HT1080 (cell line): ENCODE measurements around the gene ARL5A. TPM values are rescaled to one million over a fixed set of nuclear protein-coding genes. Genes with fewer than 3 reads are reported as not detected.

ENCODE experiments used
- DNase-seq: peaks from one replicate; pipeline ENCODE4 v3.0.0-alpha.2; 2015; ENCODE audit warnings: low read depth
- total RNA-seq: library from RNA; depleted of rRNA; stranded (reverse); fragments of >200 nt; shearing (Covaris generic); gene quantifications from 2 replicates; pipeline ENCODE4 v1.2.3, GENCODE V29; 2014

Gene ARL5A
- total RNA-seq, 1 experiment from 2014 or later: 94.7 TPM

DNA sequence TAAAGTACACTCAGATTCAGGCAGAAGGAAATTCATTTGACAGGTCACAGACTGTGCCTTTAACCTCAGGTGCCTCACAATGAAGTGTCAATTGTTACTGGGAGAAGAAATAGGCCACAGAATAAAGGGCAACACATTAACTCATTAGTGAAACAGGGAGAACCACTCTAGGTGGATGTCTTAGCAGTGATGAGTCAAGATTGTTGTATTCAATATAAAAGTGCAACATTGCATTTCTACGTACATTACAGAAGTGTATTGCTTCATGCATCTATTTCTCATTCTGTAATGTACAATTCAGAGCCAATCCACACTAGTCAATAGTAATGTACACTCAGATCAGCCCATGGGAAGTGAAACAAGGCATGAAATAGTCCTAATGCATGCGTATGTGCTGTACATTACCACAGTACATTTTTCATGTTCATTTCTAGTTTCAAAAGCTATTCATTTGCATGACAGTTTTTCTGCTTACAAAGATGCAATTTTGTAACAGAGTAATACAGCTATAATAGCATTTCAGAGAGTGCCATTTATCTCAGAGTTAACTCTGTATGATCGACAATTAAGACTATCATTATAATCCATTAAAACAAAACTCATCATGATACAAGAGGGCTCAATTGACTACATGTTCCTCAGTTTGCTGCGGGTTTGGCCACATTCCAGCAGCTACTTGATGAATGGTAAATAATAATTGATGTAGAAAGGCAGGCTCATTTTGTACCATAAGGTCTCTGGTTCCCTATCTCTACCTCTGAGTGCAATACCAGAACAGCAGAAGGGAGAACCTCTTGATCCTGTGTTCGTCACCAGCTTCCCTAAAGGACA, 12.2 kb upstream of the ARL5A start:
- DNase-seq: no peak

DNA sequence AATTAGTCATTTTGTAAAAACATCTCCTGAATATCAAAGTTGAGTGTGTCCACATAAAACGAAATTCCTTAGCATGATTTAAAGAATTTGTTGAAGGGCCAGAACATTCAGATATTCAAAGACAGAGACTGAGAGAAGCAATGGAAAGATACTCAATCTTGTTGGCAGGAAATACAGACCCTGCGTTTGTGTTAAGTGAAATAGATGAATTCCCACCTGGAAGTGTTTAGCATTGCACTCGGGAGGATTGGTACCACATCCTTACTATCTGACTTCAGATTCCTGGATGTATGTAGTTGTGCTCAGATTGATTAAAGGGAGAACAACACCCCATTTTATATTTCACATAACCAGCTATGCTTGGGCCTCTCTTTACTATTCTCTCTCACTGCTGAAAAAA, 9.7 kb upstream of the ARL5A start:
- DNase-seq: no peak

DNA sequence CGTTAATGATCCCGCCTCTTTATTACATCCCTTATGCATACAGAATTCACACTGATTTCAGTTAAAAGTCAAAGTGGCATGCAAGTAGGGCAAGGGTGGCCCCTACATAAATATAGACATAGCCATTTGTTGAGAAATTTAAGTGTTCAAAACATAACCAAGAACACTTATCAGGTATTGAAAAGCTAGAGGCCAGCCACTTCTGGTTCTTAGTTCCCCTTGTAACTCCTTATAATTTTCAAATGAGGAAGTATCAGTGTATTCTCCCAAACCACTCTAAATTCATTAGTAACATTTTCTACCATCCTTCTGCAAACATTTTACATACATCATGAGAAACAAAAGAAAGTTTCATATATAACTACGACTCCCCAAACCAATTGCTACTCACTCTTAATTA, 5.8 kb upstream of the ARL5A start:
- DNase-seq: no peak

DNA sequence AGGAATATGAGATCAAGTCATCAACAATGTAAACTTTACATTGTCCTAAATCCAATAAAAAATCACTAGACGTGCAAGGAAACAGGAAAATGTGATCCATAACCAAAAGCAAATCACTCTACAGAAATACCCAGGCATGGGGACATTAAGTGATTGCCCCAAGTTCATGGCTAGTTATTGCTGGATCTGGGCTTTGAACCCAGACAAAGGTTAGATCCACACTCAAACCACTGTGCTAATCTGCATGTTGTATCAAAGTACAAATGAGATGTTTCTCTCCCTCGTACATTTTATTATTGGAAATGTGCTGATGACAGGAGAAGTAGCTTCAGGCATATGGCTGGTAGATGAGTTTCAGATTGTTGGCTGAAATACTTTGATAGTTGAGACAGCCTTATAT, 2.7 kb upstream of the ARL5A start:
- no peak for DNase-seq

DNA sequence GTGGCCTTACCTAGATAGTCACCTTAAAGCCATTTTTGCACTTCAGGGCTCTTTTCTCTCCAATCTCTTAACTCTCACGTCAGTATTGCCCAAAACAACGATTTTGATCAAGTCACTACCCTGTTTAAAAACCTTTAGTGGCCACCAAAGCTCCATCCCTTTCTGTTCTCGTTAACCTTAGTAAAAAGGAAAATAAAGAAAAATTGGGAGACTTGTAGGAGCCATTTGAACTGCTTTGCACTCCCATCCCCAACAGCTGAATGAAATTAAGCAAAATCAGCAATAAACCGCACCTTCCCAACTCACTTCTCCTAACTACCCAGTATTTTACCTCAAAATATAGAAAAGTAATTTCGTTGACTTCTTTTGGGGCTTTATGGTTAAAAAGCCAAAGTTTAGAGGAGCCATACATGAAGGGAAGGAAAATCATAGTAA, 686 bp upstream of the ARL5A start:
- no peak for DNase-seq

DNA sequence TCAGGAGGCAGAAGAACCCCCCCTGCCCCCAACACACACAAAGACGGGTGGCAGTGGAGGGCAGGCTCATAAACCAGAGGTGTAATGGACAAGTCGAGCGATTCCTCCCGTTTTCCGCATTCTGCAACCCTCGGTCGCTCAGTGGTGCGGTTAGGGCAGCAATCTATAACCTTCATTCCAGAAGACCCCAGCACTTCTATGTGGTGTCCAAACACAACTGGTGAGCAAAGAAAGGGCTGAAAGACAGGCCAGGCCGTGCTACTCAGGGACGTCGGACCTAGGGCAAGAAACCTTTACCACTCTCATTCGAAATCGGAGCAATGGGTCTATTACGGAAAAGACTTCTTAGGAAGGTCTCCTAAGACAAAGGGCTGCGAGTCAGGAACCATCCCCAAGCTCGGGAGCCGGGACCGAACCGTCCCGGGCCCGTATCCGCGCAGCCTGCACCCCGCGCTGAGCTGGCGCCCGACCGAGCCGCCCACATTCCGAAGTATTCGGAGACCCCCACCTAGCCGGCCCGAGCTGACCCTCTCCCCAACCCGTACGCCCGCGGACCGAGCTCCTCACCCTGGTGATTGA, 568 bp downstream of the ARL5A start:
- DNase-seq: peak; percentile 18

DNA sequence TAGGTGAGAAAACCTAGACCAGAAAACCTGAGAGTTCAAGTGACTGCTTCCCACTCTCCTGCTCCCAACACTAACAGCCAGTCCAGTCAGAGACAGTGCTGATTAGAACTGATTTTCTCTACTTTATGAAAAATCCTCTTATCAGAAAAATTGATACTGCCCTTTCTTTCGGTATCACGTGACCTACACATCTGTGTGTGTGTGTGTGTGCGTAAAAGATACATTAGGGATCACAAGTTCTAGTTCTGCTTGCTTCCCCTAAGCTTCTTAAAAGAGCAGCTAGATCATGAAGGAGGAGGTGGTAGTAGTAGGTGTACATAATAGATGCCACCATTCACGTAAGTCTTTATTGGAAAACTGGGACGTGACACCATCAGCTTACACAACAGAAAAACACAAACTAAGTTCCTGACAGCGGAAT, 1.5 kb downstream of the ARL5A start:
- no peak for DNase-seq

DNA sequence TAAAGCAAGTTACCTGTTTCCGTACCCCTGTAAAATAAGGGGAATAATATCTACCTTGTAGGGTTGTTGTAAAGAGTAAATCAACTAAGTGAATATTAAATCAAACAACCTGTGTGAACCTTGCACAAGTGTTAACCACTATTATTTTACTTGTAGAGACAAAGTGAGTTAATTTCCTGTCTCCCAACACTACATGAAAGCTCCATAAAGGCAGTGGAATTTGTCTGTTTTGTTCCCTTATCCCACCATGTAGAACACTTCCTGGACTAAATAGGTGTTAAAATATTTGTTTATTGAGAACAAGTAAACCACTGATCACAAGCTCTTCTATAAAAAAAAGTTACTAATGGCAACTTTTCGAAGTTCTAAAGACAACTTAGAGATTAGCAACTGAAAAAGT, 3.3 kb downstream of the ARL5A start:
- DNase-seq: no peak

DNA sequence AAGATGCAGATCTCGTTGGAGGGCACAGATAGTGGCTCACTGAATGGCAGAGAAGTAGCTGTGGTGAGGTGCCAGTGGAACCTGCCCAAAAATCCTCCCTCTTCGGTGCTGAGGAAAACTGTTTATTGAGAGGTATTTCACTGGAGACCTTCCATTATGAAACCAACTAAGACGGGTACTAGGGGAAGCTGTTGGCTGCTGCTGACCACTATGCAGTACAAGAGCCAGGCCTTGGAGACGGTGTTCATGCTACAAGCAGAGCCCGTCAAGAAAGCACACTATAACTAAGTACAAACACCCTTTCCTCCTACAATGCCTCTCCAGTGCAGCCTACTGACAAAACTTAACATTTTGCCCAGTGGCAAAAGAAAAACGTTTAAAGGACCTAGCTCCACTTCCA, 4.6 kb downstream of the ARL5A start:
- no peak for DNase-seq

DNA sequence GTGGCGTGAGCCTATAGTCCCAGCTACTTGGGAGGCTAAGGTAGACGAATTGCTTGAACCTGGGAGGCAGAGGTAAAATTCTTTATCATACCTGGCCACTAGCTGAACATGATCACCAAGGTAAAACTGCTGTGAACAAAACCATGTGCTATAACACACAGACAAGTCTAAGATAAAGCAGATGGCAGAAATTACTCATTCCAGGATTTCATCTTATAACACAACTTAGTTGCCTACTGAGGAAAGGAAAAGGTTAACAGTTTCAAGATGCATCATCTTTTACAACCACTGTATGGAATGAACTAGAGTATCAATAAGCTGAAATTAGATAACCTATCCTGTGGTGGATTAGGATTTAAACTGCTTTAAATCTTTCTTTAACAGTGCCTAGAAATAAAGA, 8.3 kb downstream of the ARL5A start:
- no peak for DNase-seq

DNA sequence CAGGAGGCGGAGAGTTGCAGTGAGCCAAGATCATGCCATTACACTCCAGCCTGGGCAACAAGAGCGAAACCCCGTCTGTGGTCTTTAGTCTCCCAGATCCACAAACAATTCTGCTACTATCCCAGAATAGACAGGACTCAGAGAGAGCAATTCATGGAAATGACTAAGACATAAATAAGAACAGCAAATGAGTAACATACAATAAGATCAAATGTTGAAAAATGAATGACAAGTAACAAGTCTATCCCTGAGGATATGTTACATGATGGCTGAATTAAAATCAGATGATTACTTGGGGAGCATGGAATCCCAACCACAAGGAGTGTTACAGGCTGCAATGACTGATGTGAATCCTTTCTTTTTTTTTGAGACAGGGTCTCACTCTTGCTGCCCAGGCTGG, 10.3 kb downstream of the ARL5A start:
- no peak for DNase-seq

DNA sequence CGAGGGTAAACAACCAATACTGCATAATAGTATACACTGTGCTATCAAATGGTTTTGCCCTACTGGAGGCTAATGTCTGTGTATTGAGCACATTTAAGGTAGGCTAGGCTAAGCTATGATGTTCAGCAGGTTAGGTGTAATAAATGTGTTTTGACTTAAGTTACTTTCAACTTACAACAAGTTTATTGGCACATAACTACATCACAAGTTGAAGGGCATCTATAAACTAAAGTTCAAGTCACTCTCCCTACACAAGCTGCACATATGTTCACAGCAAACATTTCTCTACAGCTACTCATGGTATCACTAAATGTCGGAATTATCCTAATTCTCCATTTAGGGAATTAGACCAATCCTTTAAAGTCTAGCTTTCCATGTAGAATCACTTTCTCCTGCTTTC, 11.4 kb downstream of the ARL5A start:
- DNase-seq: no peak

DNA sequence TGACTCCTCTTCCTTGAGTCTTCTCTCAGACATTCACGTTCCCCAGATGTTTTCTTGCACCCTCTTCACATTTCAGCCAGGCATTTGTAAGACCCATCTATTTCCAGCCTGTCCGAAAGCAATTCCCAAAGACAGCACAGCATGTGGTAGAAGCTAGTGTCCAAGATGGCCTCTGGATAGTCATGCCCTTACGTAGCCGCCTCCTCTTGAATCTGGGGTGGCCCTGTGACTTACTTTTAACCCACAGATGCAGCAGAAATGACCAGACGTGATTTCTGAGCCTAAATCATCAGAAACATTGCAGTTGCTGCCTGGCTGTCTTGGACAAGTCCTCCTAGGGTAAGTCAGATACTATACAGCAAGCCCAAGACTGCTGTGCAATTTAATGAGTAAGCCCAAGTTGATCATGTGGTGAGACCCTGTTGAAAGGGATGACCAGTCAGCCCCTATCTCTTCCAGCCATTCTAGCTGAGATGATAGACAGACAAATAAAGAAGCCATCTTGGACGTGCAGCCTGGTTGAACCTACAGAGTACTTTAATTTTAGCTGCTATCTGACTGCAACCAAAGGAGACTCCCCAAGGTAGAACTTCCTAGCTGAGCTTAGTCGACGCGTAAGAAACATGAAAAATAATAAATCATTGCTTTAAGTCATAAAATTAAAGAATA, 12.3 kb downstream of the ARL5A start:
- no peak for DNase-seq

DNA sequence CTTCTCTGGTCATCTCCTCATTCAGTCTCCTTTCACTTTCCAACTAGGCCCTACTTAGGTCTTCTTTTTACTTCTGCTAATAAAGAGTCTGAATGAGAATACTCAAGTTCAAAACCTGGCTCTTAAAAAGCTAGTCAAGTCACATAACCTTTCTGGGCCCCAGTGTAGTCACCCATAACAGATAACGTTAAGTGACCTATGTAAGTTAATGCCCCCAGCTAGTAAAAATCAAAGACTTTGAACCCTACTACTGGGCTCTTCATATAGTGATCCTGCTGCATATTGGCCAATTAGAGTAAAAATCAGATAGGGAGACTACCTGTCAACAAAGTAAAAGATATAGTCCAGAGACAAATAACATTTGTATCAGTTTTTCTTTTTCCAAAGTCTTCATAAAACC, 17.7 kb downstream of the ARL5A start:
- DNase-seq: no peak

DNA sequence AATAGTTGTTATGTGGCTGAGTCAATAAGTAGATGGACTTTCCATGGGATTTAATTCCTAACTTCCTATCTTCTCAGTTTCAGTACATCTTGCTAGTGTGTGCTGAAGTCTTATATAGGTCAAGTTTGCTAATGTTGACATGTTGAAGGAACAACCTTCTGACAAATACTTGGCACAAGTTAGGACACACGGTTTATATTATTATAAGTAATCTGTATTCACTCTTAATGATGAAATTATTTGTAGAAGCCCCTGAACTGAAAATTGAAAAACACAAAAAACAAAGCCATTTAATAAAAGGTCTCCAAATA, 19.2 kb downstream of the ARL5A start:
- DNase-seq: no peak

DNA sequence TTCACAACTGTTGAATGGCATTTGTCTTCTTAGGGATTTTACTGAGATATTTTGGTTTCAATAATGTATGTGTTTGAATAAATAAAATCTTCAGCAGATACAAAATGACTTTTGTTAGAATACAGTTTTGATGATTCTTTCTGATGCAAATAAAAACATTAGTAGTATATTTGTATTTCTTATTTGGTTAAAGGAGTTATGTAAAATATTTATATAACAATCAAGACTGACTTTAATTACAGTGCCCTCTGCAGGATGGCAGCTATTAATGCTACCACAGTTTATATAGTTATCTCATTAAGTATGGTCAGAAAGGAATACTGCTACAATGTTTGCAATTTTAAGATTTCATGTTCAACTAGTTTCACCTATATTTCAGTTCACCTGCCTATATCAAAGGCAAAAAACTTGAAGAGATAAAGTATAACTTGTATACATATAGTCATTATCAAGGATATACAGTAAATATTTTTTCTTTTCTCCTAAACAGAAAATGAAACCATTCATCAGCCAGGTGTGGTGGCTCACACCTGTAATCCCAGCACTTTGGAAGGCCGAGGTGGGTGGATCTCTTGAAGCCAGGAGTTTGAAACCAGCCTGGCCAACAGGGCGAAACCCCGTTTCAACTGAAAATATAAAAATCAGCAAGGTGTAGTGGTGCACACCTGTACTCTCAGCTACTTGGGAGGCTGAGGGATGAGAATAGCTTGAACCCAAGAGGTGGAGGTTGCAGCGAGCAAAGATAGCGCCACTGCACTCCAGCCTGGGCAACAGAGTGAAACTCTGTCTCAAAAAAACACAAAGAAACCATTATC, 19.8 kb downstream of the ARL5A start:
- no peak for DNase-seq

DNA sequence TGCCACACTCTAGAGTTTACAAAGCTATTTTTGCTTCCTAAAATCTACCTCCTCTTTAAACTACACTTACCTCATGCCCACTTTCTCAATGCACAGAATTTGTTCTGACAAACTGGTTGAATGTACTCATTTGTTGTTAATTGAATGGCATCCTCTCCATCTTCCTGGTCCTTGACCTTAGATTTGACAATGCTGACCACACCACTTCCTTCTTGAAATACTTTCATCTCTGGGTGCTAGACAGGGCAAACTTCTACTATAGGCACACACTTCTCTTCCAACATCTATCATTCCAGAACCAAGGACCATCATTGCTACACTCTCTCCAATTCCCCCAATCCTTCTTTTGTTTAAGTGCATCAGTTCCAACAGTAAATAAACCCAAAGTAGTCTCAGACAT, 22.3 kb downstream of the ARL5A start:
- DNase-seq: no peak

DNA sequence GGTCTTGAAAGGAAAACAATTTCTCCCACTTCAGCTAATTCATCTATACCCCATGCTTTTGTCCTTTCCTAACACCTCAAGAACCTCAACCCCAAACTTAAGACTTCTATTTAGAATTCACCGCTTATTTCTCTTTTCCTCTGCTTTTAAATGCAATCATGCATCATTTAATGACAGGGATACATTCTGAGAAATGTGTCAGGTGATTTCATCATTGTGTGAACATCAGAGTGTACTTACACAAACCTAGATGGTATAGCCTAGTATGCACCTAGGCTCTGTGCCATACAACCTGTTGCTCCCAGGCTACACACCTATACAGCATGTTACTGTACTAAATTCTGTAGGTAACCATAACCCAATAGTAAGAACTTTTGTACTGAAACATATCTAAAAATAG, 22.9 kb downstream of the ARL5A start:
- no peak for DNase-seq

DNA sequence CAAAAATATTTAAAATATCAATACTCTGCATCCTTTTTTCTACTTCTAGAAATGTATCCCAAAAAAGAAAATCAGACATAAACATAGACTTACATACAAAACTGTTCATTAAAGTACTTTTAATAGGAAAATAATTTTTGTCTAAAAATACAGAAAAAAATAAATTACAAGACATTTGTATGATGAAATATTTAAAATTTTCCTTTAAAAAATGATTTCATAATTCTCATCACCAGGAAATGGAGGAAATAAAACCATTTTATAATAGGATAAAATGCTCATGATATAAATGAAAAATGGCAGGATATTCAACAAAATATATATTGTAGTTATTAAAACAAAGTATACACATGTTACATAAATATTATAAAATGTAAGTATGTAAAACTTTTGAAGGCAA, 24.4 kb downstream of the ARL5A start:
- no peak for DNase-seq

DNA sequence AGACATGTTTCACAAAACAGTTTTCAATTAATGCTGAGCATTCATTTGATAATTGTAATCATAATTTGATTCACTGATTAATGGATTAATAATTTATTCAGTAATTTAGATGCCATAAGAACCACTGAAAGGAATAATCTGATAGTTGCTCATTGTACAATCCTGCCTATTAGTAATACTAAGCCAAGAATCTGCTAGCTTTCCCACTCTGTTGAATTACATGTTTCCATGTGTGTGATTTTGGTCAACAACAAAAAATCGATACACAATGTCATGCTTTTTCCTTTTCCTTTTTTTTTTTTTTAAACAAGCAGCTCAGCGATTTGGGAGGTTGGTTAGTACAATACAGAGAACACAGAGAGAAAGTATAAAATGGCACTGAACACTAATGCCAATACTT, 25.9 kb downstream of the ARL5A start:
- DNase-seq: no peak

DNA sequence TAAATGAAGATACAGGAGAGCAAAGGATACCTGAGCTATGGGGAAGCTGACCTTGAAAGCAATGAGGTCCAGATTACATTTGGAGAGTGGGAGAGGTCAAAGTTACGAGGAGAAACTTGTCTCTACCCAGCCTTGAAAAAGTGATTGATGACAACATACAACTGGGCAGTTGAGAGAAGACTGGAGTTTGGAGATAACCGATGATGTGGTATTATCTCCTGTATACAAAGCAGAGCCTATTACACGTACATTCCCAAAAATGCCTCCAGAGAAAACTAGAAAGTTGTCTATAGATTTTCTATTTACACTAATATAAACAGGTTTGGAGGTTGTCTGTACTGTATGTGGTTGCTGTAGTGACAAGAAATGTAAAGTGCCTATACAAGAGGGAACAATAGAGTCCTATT, 28.3 kb downstream of the ARL5A start:
- DNase-seq: no peak

DNA sequence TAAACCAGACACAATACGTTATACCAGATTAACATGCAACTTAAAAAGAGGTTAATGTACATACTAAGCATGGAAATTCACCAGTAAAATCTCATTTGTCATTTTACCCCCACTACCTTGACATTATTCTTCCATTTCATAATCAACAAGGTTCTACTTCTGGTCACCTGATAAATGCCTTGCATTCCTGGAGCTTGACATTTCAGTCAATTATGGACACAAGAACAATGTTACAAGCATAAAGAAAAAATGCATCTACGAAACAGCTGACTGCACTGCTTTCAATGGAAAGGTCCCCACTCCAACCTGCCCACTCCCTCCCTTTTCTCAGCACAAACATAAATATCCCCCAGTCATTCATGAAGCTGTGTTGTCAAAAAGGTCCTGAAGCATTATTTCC, 31.4 kb downstream of the ARL5A start:
- no peak for DNase-seq
